Esophagus squamous epithelium (tissue), 4 donors: ENCODE results near the gene FOXP1.

Source experiments
- CTCF ChIP-seq, 6 experiments: fragments of 450-650 bp in 4 of 6; fragments of 200-600 bp in 2 of 6; sonication (generic) in 2 of 6; IDR thresholded peaks; one replicate each; pipeline ENCODE4 v1.5.1; 2016 to 2019; ENCODE audit warnings: antibody characterized with exemption in 6 of 6, mild to moderate bottlenecking in 4 of 6, moderate library complexity in 4 of 6
- POLR2A ChIP-seq, 4 donors: fragments of 450-650 bp; IDR thresholded peaks; one replicate each; pipeline ENCODE4 v1.6.1; 2017; ENCODE audit warnings: antibody characterized with exemption in 4 of 4, mild to moderate bottlenecking in 4 of 4, moderate library complexity in 3 of 4

- TF ChIP-seq POLR2A (IDR thresholded peaks at IDR 0.05) (no peak), CTCF (IDR thresholded peaks at IDR 0.05) (no peak)
Observed at GRCh38 chr3:71391361-71391760, 192.2 kb downstream of the FOXP1 start.
